Endothelial cell of umbilical vein (primary cell): ENCODE data around the gene CRCP. TPM values are rescaled to one million over a fixed set of nuclear protein-coding genes. Genes with fewer than 3 reads are reported as not detected.

Experiments
- Bru-seq: library from RNA; stranded (reverse); fragments of 400-500 nt; gene quantifications from one replicate; lab custom pipeline; 2021; lab: Mats Ljungman, UMichigan
- BruChase-seq, 2 experiments: library from RNA; stranded (reverse); fragments of 400-500 nt; gene quantifications; one replicate each; lab custom pipeline; 2021; lab: Mats Ljungman, UMichigan
- BruUV-seq: library from RNA; stranded (reverse); fragments of 400-500 nt; replicated peaks from 2 replicates; lab custom pipeline; 2021; lab: Mats Ljungman, UMichigan
- CTCF ChIA-PET: fragments of 300-600, 350-600 bp; sonication (Branson Sonifier 250); formaldehyde crosslinking; loops from one replicate; lab custom pipeline; 2021; ENCODE audit warnings: antibody characterized with exemption, inconsistent platforms; lab: Charles Lee
- POLR2A ChIA-PET: fragments of 300-600, 350-600 bp; sonication (Branson Sonifier 250); formaldehyde crosslinking; loops from one replicate; lab custom pipeline; 2021; ENCODE audit warnings: antibody characterized with exemption, inconsistent platforms; lab: Charles Lee
- DNase-seq: peaks from one replicate; pipeline ENCODE4 v3.0.0-alpha.2; 2011; ENCODE audit warnings: low read depth, low spot score
- FAIRE-seq: peaks from 2 replicates; lab custom pipeline; 2011; peaks lifted over from hg19 to GRCh38; lab: Jason Lieb, UNC
- H2AFZ ChIP-seq: 2 replicates; pipeline ENCODE4 v1.6.0; 2012; ENCODE audit warnings: low read depth, low read length, control low read depth, inconsistent platforms
- H3K27ac ChIP-seq: 2 replicates; pipeline ENCODE4 v1.5.1; 2011; ENCODE audit warnings: low read depth, mild to moderate bottlenecking, control low read depth, low read length, moderate library complexity; ENCODE audit not compliant: insufficient read depth
- H3K27me3 ChIP-seq, 2 experiments: 2 replicates each; pipeline versions ENCODE4 v1.6.0 to v1.6.1; 2011; ENCODE audit warnings: low read length in 2 of 2, mixed read lengths in 1 of 2; ENCODE audit not compliant: control insufficient read depth in 2 of 2, insufficient read depth in 2 of 2
- H3K36me3 ChIP-seq, 2 experiments: 2 replicates in 1 of 2; 3 replicates in 1 of 2; pipeline ENCODE4 v1.5.1; 2011; ENCODE audit warnings: low read length in 2 of 2, mild to moderate bottlenecking in 1 of 2, moderate library complexity in 1 of 2; ENCODE audit not compliant: control insufficient read depth in 2 of 2, insufficient read depth in 2 of 2; ENCODE audit errors: extremely low read depth in 1 of 2
- H3K4me1 ChIP-seq: 3 replicates; pipeline ENCODE4 v1.5.1; 2011; ENCODE audit warnings: mild to moderate bottlenecking, low read length; ENCODE audit not compliant: control insufficient read depth, insufficient read depth; ENCODE audit errors: extremely low read depth
- H3K4me2 ChIP-seq: 2 replicates; pipeline ENCODE4 v1.6.1; 2011; ENCODE audit warnings: low read length, control low read depth, mixed read lengths; ENCODE audit not compliant: insufficient read depth
- H3K4me3 ChIP-seq, 3 experiments: fragments of 200-600 bp in 1 of 3; sonication (generic), shearing (Covaris generic) in 1 of 3; replicated peaks in 1 of 3; 2 replicates each; pipeline ENCODE4 v1.5.1; 2011 to 2016; ENCODE audit warnings: control low read depth in 3 of 3, low read length in 3 of 3, mild to moderate bottlenecking in 2 of 3, inconsistent platforms in 1 of 3, low read depth in 1 of 3, moderate library complexity in 1 of 3; ENCODE audit not compliant: insufficient read depth in 1 of 3
- H3K79me2 ChIP-seq: 2 replicates; pipeline ENCODE4 v1.6.0; 2012; ENCODE audit warnings: low read length, inconsistent platforms; ENCODE audit not compliant: control insufficient read depth, insufficient read depth
- H3K9ac ChIP-seq: replicated peaks from 2 replicates; pipeline ENCODE3; 2011; ENCODE audit warnings: low read length, control low read depth; ENCODE audit not compliant: insufficient read depth; ENCODE audit errors: extremely low read depth
- H3K9me1 ChIP-seq: replicated peaks from 3 replicates; pipeline ENCODE4 v1.6.0; 2011; ENCODE audit warnings: mild to moderate bottlenecking, low read length; ENCODE audit not compliant: control insufficient read depth, insufficient read depth; ENCODE audit errors: extremely low read depth
- H3K9me3 ChIP-seq: replicated peaks from 2 replicates; pipeline ENCODE4 v1.5.1; 2012; ENCODE audit warnings: low read length, inconsistent platforms; ENCODE audit not compliant: control insufficient read depth, insufficient read depth
- H4K20me1 ChIP-seq: replicated peaks from 2 replicates; pipeline ENCODE3; 2011; ENCODE audit warnings: mild to moderate bottlenecking, low read length; ENCODE audit not compliant: control insufficient read depth, insufficient read depth; ENCODE audit errors: extremely low read depth
- CTCF ChIP-seq, 2 donors: IDR thresholded peaks; 1 replicate in 1 of 2; 2 replicates in 1 of 2; pipeline ENCODE4 v1.5.1; 2011; ENCODE audit warnings: low read length in 2 of 2, mild to moderate bottlenecking in 2 of 2, moderate library complexity in 2 of 2, control low read depth in 1 of 2, inconsistent platforms in 1 of 2, low read depth in 1 of 2; ENCODE audit not compliant: insufficient read depth in 1 of 2; ENCODE audit errors: extremely low read depth in 1 of 2
- EZH2 ChIP-seq: IDR thresholded peaks from 2 replicates; pipeline ENCODE4 v1.6.1; 2012; ENCODE audit warnings: borderline replicate concordance, low read depth, mild to moderate bottlenecking, moderate library complexity, low read length, inconsistent platforms; ENCODE audit not compliant: severe bottlenecking
- JUN ChIP-seq: IDR thresholded peaks from 2 replicates; pipeline ENCODE4 v1.6.1; 2011; ENCODE audit warnings: borderline replicate concordance, low read depth; ENCODE audit not compliant: insufficient read length, insufficient read depth
- MAX ChIP-seq: IDR thresholded peaks from 2 replicates; pipeline ENCODE4 v1.6.1; 2011; ENCODE audit not compliant: insufficient read depth, insufficient read length
- MYC ChIP-seq: IDR thresholded peaks from one replicate; pipeline ENCODE4 v1.6.1; 2011; ENCODE audit warnings: mild to moderate bottlenecking, low read depth, low read length
- POLR2A ChIP-seq: IDR thresholded peaks from 2 replicates; pipeline ENCODE4 v1.6.1; 2012; ENCODE audit warnings: low read depth, mild to moderate bottlenecking, control low read depth, low read length
- POLR2AphosphoS5 ChIP-seq: IDR thresholded peaks from 2 replicates; pipeline ENCODE4 v1.6.1; 2012; ENCODE audit warnings: low read depth, mild to moderate bottlenecking, control low read depth, low read length, moderate library complexity; ENCODE audit not compliant: insufficient read depth
- dilution Hi-C: fragments of 300-500 bp; cut with MboI; formaldehyde crosslinking; loops from one replicate; pipeline ENCODE4 v1.15.0; 2019; ENCODE audit warnings: low sequenced_read_pairs; ENCODE audit not compliant: extremely low pct_ligation_motif_present
- intact Hi-C: fragments of 100-400 bp; cut with micrococcal nuclease; formaldehyde crosslinking; loops from one replicate; pipeline ENCODE4 v1.10.0; 2022
- long read RNA-seq: library from polyadenylated mRNA; stranded (forward); transcript quantifications from one replicate; pipeline ENCODE4 v2.0.0, GENCODE V29; 2021
- polyA minus RNA-seq, 3 experiments: library from RNA; depleted of rRNA, polyadenylated mRNA; stranded (reverse); fragments of >200 nt; gene quantifications; 1 replicate in 1 of 3; 2 replicates in 2 of 3; pipeline ENCODE4 v1.2.3, GENCODE V29; 2011
- polyA plus RNA-seq, 4 experiments: library from polyadenylated mRNA; depleted of rRNA in 3 of 4; stranded (reverse) in 3 of 4; unstranded in 1 of 4; fragments of >200 nt; gene quantifications; 2 replicates each; pipeline versions ENCODE4 v1.2.1 to v1.2.3, GENCODE V29; 2011 to 2012; ENCODE audit warnings: missing spikeins in 1 of 4
- total RNA-seq: library from RNA; stranded (reverse); gene quantifications from 2 replicates; pipeline ENCODE4 v1.2.3, GENCODE V29; 2021

CRCP gene
- total RNA-seq (20.3 and 29.7 TPM in 2 replicates), polyA plus RNA-seq (9.9 and 14.2 TPM in 2 replicates), polyA minus RNA-seq (25.0 and 33.7 TPM in 2 replicates), Bru-seq, nascent RNA (percentile 82 among the genes with signal in this experiment), BruChase-seq, experiment 1, labeled RNA remaining after a 6-hour chase (percentile 97 among the genes with signal in this experiment), BruChase-seq, experiment 2, labeled RNA remaining after a 2-hour chase (percentile 98 among the genes with signal in this experiment)
- 26.2 TPM in 2 replicates for polyA plus RNA-seq (2011; cell fraction: cytosol; rRNA removed)
- 15.5 and 21.8 TPM in 2 replicates for polyA plus RNA-seq (2011; cell fraction: nucleus; rRNA removed)
- 25.0 and 25.1 TPM in 2 replicates for polyA plus RNA-seq (2012)
- 17.0 TPM for polyA minus RNA-seq (2011; cell fraction: cytosol; rRNA and poly(A)+ RNA removed)
- polyA minus RNA-seq (2011; cell fraction: nucleus; rRNA and poly(A)+ RNA removed), result 13.7 and 14.5 TPM in 2 replicates
- long read RNA-seq, partial matches to known transcripts, result 0 of 7 reads
- long read RNA-seq, other reads (novel, unspliced or antisense), result 5 of 7 reads

GRCh38 chr7:66114743-66115649 lies at the start of gene CRCP:
Gene CRCP (plus strand): TSS chr7:66114847. CDS start chr7:66114963, 116 bp downstream.
- H3K4me3 ChIP-seq, result peak within 1 kb of the TSS; percentile 74 to 88 (median 87)
- H3K79me2 ChIP-seq, result peaks cover 52% of the 10 kb centered on the region
- ChIA-PET CTCF (interaction anchor here (0.7 to 1.7 kb wide), 6 partner anchors 15 to 393 kb away, joined by 3 to 9 read pairs (median 4); no protein-coding TSS in a partner anchor), POLR2A (interaction anchor here (0.6 to 1.4 kb wide), 5 partner anchors 10 to 86 kb away, joined by 3 to 4 read pairs (median 4); no protein-coding TSS in a partner anchor)
- peak within 1 kb of the TSS; percentile 71 for H2AFZ ChIP-seq
- FAIRE-seq (peak; percentile 97), DNase-seq (peak; percentile 84)
- no peaks in the 10 kb centered on the region for H3K9me3 ChIP-seq
- TSS peak; percentile 62 for BruUV-seq
- peaks cover 0 to 3% of the 10 kb centered on the region in 2 experiments for H3K36me3 ChIP-seq
- H4K20me1 ChIP-seq, result no peaks in the 10 kb centered on the region
- peak within 1 kb of the TSS; percentile 98 for H3K4me2 ChIP-seq
- no peaks in the 10 kb centered on the region for H3K27me3 ChIP-seq
- H3K9ac ChIP-seq, result peak within 1 kb of the TSS; percentile 91
- intact Hi-C loops, result loop anchor here (10.0 kb wide), 1 partner anchor 380 kb away; no protein-coding TSS in a partner anchor
- dilution Hi-C loops, result no loop called here
- H3K27ac ChIP-seq, result peak within 1 kb of the TSS; percentile 73
- TF ChIP-seq MYC (peak; percentile 81), POLR2A (peak; percentile 79), POLR2AphosphoS5 (peak; percentile 87), CTCF (IDR thresholded peaks at IDR 0.05; ENCODE audit: extremely low read depth in 1 of 2, insufficient read depth in 1 of 2, low read depth in 1 of 2, low read length in 2 of 2) (peak; percentile 32 to 50), JUN (no peak), EZH2 (no peak), MAX (peak; percentile 90)
- no peaks in the 10 kb centered on the region for H3K9me1 ChIP-seq
- H3K4me1 ChIP-seq, result peaks cover 10% of the 10 kb centered on the region
